Fibroblast of lung (primary cell): Measurements from ENCODE around the gene KCNK18. TPM values are rescaled to one million over a fixed set of nuclear protein-coding genes. Genes with fewer than 3 reads are reported as not detected.
A peak's percentile ranks its signal among the peaks of the same experiment; 100 is the strongest.

ENCODE experiments used
- DNase-seq, 2 donors: peaks; one replicate each; pipeline versions ENCODE4 v3.0.0 to v3.0.0-alpha.2; 2010; ENCODE audit warnings: low read depth in 2 of 2
- H2AFZ ChIP-seq: 2 replicates; pipeline ENCODE4 v1.5.1; 2012; ENCODE audit warnings: low read length, control low read depth, inconsistent platforms
- H3K27ac ChIP-seq: 2 replicates; pipeline ENCODE4 v1.5.1; 2011; ENCODE audit warnings: low read length, control low read depth; ENCODE audit not compliant: insufficient read depth
- H3K27me3 ChIP-seq: 2 replicates; pipeline ENCODE4 v1.5.1; 2011; ENCODE audit warnings: mild to moderate bottlenecking, low read length; ENCODE audit not compliant: control insufficient read depth, insufficient read depth
- H3K36me3 ChIP-seq: 2 replicates; pipeline ENCODE4 v1.5.1; 2011; ENCODE audit warnings: low read length; ENCODE audit not compliant: control insufficient read depth, insufficient read depth
- H3K4me1 ChIP-seq: 2 replicates; pipeline ENCODE4 v1.5.1; 2011; ENCODE audit warnings: low read length; ENCODE audit not compliant: control insufficient read depth, insufficient read depth; ENCODE audit errors: extremely low read depth
- H3K4me2 ChIP-seq: 2 replicates; pipeline ENCODE4 v1.5.1; 2011; ENCODE audit warnings: low read length, control low read depth; ENCODE audit not compliant: insufficient read depth; ENCODE audit errors: extremely low read depth
- H3K4me3 ChIP-seq, 4 experiments: fragments of 200-600 bp in 1 of 4; sonication (generic) in 1 of 4; replicated peaks in 1 of 4; 2 replicates each; pipeline ENCODE4 v1.5.1; 2011 to 2016; ENCODE audit warnings: low read length in 4 of 4, low read depth in 3 of 4, mild to moderate bottlenecking in 3 of 4, control low read depth in 2 of 4, inconsistent platforms in 1 of 4, mixed read lengths in 1 of 4; ENCODE audit not compliant: insufficient read depth in 1 of 4; ENCODE audit errors: control extremely low read depth in 1 of 4
- H3K79me2 ChIP-seq: 2 replicates; pipeline ENCODE4 v1.5.1; 2012; ENCODE audit warnings: mild to moderate bottlenecking, low read length, inconsistent platforms; ENCODE audit not compliant: control insufficient read depth, insufficient read depth
- H3K9ac ChIP-seq: 2 replicates; pipeline ENCODE4 v1.5.1; 2011; ENCODE audit warnings: mild to moderate bottlenecking, low read length, control low read depth; ENCODE audit not compliant: insufficient read depth
- H3K9me3 ChIP-seq: 2 replicates; pipeline ENCODE4 v1.5.1; 2012; ENCODE audit warnings: low read depth, low read length; ENCODE audit not compliant: control insufficient read depth, insufficient read depth
- H4K20me1 ChIP-seq: 2 replicates; pipeline ENCODE4 v1.5.1; 2011; ENCODE audit warnings: low read length; ENCODE audit not compliant: control insufficient read depth, insufficient read depth; ENCODE audit errors: extremely low read depth
- EZH2 ChIP-seq: IDR thresholded peaks from 2 replicates; pipeline ENCODE4 v1.5.1; 2012; ENCODE audit warnings: low read length, control low read depth, mild to moderate bottlenecking; ENCODE audit errors: missing control alignments
- polyA plus RNA-seq, 2 donors: library from polyadenylated mRNA; depleted of rRNA in 1 of 2; stranded (reverse) in 1 of 2; unstranded in 1 of 2; fragments of >200 nt; gene quantifications; 2 replicates each; pipeline ENCODE4 v1.2.1, GENCODE V29; 2011 to 2012; ENCODE audit warnings: missing spikeins in 1 of 2
- total RNA-seq: library from RNA; depleted of rRNA; stranded (reverse); fragments of >200 nt; gene quantifications from 2 replicates; pipeline ENCODE4 v1.2.1, GENCODE V29; 2014
- TF ChIP-seq, protein P1 (sequence below), 2 donors: IDR thresholded peaks in 1 of 2; conservative IDR thresholded peaks in 1 of 2; 1 replicate in 1 of 2; 2 replicates in 1 of 2; pipeline ENCODE4 v1.5.1; 2011 to 2012; ENCODE audit warnings: low read length in 2 of 2, control low read depth in 1 of 2, inconsistent platforms in 1 of 2, low read depth in 1 of 2, mild to moderate bottlenecking in 1 of 2

Gene KCNK18
- total and polyA plus RNA-seq, 2 donors (not counting 1 experiment from before 2014, with no cell fraction given), result not detected

DNA sequence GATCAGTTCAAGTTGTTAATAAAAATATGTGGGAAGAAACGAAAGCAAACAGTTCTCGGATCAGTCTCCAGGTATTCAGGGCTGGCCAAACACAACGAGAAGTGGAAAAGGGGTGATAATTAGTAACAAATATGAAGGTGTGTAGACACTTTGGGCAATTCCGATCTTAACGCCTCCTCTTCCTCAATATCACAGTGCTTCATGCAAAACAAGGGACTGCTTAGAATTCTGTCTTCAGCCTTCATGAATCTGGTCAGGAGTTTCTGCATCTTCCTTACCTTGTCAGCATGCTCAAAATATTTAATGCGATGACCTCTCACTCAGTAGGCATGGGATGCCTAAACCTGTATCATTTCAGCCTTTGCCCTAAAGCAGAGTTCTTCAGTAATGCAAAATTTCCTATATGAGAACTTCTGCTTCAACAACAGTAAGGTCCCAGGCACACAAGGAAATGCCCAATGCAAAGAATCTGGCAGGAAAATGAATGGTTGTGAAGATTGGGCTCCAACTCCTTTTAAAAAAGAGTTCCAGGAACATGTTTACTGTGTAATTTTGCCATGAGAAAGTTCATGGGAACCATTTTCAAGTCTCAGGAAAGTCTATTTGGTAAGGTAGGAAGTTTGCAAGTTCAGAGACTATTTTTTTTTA is 35.8 kb upstream of the KCNK18 start:
- no peak for DNase-seq
- TF ChIP-seq, protein P1, sequence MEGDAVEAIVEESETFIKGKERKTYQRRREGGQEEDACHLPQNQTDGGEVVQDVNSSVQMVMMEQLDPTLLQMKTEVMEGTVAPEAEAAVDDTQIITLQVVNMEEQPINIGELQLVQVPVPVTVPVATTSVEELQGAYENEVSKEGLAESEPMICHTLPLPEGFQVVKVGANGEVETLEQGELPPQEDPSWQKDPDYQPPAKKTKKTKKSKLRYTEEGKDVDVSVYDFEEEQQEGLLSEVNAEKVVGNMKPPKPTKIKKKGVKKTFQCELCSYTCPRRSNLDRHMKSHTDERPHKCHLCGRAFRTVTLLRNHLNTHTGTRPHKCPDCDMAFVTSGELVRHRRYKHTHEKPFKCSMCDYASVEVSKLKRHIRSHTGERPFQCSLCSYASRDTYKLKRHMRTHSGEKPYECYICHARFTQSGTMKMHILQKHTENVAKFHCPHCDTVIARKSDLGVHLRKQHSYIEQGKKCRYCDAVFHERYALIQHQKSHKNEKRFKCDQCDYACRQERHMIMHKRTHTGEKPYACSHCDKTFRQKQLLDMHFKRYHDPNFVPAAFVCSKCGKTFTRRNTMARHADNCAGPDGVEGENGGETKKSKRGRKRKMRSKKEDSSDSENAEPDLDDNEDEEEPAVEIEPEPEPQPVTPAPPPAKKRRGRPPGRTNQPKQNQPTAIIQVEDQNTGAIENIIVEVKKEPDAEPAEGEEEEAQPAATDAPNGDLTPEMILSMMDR (conservative IDR thresholded peaks at IDR 0.05 in 1 of 2, IDR thresholded peaks at IDR 0.05 in 1 of 2; ENCODE audit: low read depth in 1 of 2, low read length in 2 of 2), result no peak
- TF ChIP-seq EZH2, result no peak
- no peaks in the 10 kb centered on the region for H4K20me1 ChIP-seq
- no peak overlapping the region for H2AFZ ChIP-seq
- H3K9ac ChIP-seq, result no peak overlapping the region
- no peaks in the 10 kb centered on the region for H3K9me3 ChIP-seq
- no peaks in the 10 kb centered on the region for H3K4me1 ChIP-seq
- H3K79me2 ChIP-seq, result no peaks in the 10 kb centered on the region
- no peak overlapping the region for H3K4me3 ChIP-seq
- H3K36me3 ChIP-seq, result no peaks in the 10 kb centered on the region
- peaks cover 43% of the 10 kb centered on the region for H3K27me3 ChIP-seq
- no peak overlapping the region for H3K27ac ChIP-seq
- H3K4me2 ChIP-seq, result no peak overlapping the region

DNA sequence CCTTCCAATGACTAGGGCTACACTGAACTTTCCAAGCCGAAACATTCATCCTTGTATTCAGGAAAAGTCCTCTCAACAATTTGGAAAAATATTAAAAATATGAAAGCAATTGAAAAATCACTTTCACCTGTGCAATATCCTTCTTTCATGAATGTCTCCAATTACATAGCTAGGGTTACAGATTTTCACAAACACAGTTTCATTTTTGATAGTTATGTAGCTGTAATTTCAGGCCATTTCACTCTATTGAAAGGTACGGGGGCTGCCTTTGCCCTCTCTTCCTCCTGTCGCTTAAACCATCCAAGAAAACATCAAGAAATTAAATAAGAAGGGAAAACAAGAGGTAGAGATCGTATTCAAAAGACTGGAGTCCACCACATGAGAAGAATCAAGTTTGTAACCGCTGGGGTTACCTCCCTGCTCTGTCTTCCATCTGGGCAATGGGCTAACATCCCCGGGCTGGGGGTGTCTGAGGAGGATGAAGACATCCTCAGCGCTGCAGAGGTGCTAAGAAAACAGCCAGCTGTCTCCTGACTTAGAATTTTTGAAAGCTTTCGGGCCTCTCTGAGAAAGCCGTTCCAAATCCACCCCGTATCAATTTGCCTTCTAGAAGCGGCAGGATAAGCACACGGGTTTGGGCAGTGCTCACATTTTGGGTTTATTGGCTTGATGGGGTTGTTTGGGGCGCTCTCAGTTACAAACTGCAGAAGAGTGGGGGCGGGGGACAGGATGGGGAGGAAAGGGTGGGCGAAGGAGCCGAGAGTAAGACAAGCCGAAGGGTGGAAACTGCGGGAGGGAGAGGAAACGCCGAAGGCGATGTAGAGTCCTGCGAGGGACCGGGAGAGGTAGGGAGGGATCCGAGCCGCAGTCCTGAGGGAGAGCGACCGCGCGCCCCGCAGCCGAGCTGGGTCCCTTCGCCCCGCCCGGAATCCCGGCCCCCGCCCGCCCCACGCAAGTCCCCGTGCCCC is 34.9 kb upstream of the KCNK18 start:
- Histone ChIP-seq H3K9ac (no peak overlapping the region), H3K27me3 (peaks cover 50% of the 10 kb centered on the region), H3K27ac (no peak overlapping the region), H3K36me3 (no peaks in the 10 kb centered on the region), H3K79me2 (no peaks in the 10 kb centered on the region), H3K4me1 (no peaks in the 10 kb centered on the region), H3K4me2 (no peak overlapping the region), H3K4me3 (no peak overlapping the region), H3K9me3 (no peaks in the 10 kb centered on the region), H2AFZ (no peak overlapping the region), H4K20me1 (no peaks in the 10 kb centered on the region)
- no peak for DNase-seq
- TF ChIP-seq EZH2, result peak; percentile 86
- TF ChIP-seq, protein P1 (conservative IDR thresholded peaks at IDR 0.05 in 1 of 2, IDR thresholded peaks at IDR 0.05 in 1 of 2; ENCODE audit: low read depth in 1 of 2, low read length in 2 of 2), result no peak
